HFFc6 (cell line): ENCODE measurements around the gene KNDC1. TPM values are rescaled to one million over a fixed set of nuclear protein-coding genes. Genes with fewer than 3 reads are reported as not detected.

Experiments
- DNase-seq: peaks from one replicate; pipeline ENCODE4 v3.0.0-alpha.2; 2018
- H3K27ac Mint-ChIP-seq: 2 replicates; pipeline ENCODE4 v1.8.0; 2020; ENCODE audit warnings: mild to moderate bottlenecking, mixed read lengths
- H3K27me3 Mint-ChIP-seq: 2 replicates; pipeline ENCODE4 v1.8.0; 2021; ENCODE audit warnings: mild to moderate bottlenecking, moderate library complexity, mixed read lengths; ENCODE audit not compliant: insufficient read depth
- H3K36me3 Mint-ChIP-seq: 2 replicates; pipeline ENCODE4 v1.8.0; 2021; ENCODE audit warnings: low read depth, mixed read lengths
- H3K4me1 Mint-ChIP-seq: 2 replicates; pipeline ENCODE4 v1.8.0; 2020; ENCODE audit warnings: low read depth, mixed read lengths
- H3K4me3 Mint-ChIP-seq: 2 replicates; pipeline ENCODE4 v1.8.0; 2020; ENCODE audit warnings: mild to moderate bottlenecking, moderate library complexity, mixed read lengths
- H3K9me3 Mint-ChIP-seq: 2 replicates; pipeline ENCODE4 v1.8.0; 2020; ENCODE audit warnings: mild to moderate bottlenecking, mixed read lengths
- CTCF ChIP-seq: fragments of 200-600 bp; sonication (generic); IDR thresholded peaks from 2 replicates; pipeline ENCODE4 v1.5.0; 2021; ENCODE audit warnings: antibody characterized with exemption, mild to moderate bottlenecking
- total RNA-seq, 6 experiments: library from RNA; stranded (reverse); fragmentation: NEBNext Ultra II Directional; extraction: Animal tissue kit (Norgen Biotek cat#: 25700); gene quantifications; 2 replicates in 1 of 6; 3 replicates in 5 of 6; pipeline ENCODE4 v1.2.3, GENCODE V29; 2021

The KNDC1 gene
- total RNA-seq, 6 experiments from 2014 or later, result 0.05 to 1.00 (median 0.28) TPM; not detected in 3

GRCh38 chr10:133257489-133258065 lies 97.6 kb downstream of the KNDC1 start:
- peaks cover 11% of the 10 kb centered on the region for H3K27me3 Mint-ChIP-seq

GRCh38 chr10:133258066-133258817 lies 98.2 kb downstream of the KNDC1 start:
- Mint-ChIP-seq H3K27me3 (peaks cover 8% of the 10 kb centered on the region), H3K4me3 (no peak overlapping the region), H3K9me3 (no peaks in the 10 kb centered on the region), H3K36me3 (no peaks in the 10 kb centered on the region), H3K27ac (peak overlapping the region; percentile 31; the same call in 1 of the 2 replicates), H3K4me1 (peaks cover 32% of the 10 kb centered on the region)
- DNase-seq, result no peak
- no peak for TF ChIP-seq CTCF

More at GRCh38 chr10:133257489-133258065, 97.6 kb downstream of the KNDC1 start:
- Mint-ChIP-seq H3K4me1 (peaks cover 32% of the 10 kb centered on the region), H3K4me3 (peak overlapping the region; percentile 57), H3K27ac (peak overlapping the region; percentile 59), H3K36me3 (no peaks in the 10 kb centered on the region), H3K9me3 (no peaks in the 10 kb centered on the region)
- TF ChIP-seq CTCF, result peak; percentile 58
- peak; percentile 6 for DNase-seq

GRCh38 chr10:133258818-133259601 lies 99.0 kb downstream of the KNDC1 start:
- Mint-ChIP-seq H3K4me3 (peak overlapping the region; percentile 59), H3K9me3 (no peaks in the 10 kb centered on the region), H3K4me1 (peaks cover 32% of the 10 kb centered on the region), H3K27ac (peak overlapping the region; percentile 97), H3K27me3 (peaks cover 7% of the 10 kb centered on the region; the same call in 1 of the 2 replicates), H3K36me3 (no peaks in the 10 kb centered on the region)
- TF ChIP-seq CTCF, result no peak
- DNase-seq, result peak; percentile 99

GRCh38 chr10:133259602-133259989 lies 99.6 kb downstream of the KNDC1 start:
- H3K9me3 Mint-ChIP-seq, result no peaks in the 10 kb centered on the region
- peak overlapping the region; percentile 97 for H3K27ac Mint-ChIP-seq
- no peak for DNase-seq
- H3K4me3 Mint-ChIP-seq, result peak overlapping the region; percentile 59
- no peaks in the 10 kb centered on the region for H3K36me3 Mint-ChIP-seq
- H3K4me1 Mint-ChIP-seq, result peaks cover 36% of the 10 kb centered on the region
- TF ChIP-seq CTCF, result no peak
- H3K27me3 Mint-ChIP-seq, result peaks cover 7% of the 10 kb centered on the region; the same call in 1 of the 2 replicates

GRCh38 chr10:133260895-133261725 lies 101.1 kb downstream of the KNDC1 start:
- peaks cover 36% of the 10 kb centered on the region for H3K4me1 Mint-ChIP-seq
- TF ChIP-seq CTCF, result no peak; the same call in 1 of the 2 replicates
- H3K27ac Mint-ChIP-seq, result peak overlapping the region; percentile 80
- DNase-seq, result no peak
- no peaks in the 10 kb centered on the region for H3K36me3 Mint-ChIP-seq
- peaks cover 7% of the 10 kb centered on the region; the same call in 1 of the 2 replicates for H3K27me3 Mint-ChIP-seq
- H3K9me3 Mint-ChIP-seq, result no peaks in the 10 kb centered on the region
- H3K4me3 Mint-ChIP-seq, result peak overlapping the region; percentile 82
